ENCODE results near the gene IFITM2. TPM values are rescaled to one million over a fixed set of nuclear protein-coding genes. Genes with fewer than 3 reads are reported as not detected.

Gene IFITM2
- total and polyA plus RNA-seq, 2 donors = 14.8 to 765 TPM

GRCh38 chr11:293852-294661, 13.6 kb upstream of the IFITM2 start:
- no peak overlapping the region for H3K4me3 ChIP-seq (ENCODE audit: low read depth, low read length)
- no peaks in the 10 kb centered on the region for H3K4me1 ChIP-seq (ENCODE audit: insufficient read depth)
- WGBS = 90% methylated on average over 27 of the region's 27 CpGs
- DNase-seq (ENCODE audit: extremely low spot score) = no peak
- no peaks in the 10 kb centered on the region for H3K36me3 ChIP-seq (ENCODE audit: insufficient read depth)
- H3K27ac ChIP-seq (ENCODE audit: low read depth) = no peak overlapping the region

GRCh38 chr11:294780-295179, 12.8 kb upstream of the IFITM2 start:
- WGBS = 92% methylated on average over 16 of the region's 16 CpGs
- Histone ChIP-seq H3K27ac (ENCODE audit: low read depth) (no peak overlapping the region), H3K4me1 (ENCODE audit: insufficient read depth) (no peaks in the 10 kb centered on the region), H3K36me3 (ENCODE audit: insufficient read depth) (no peaks in the 10 kb centered on the region), H3K4me3 (ENCODE audit: low read depth, low read length) (no peak overlapping the region)
- DNase-seq (ENCODE audit: extremely low spot score) = no peak

GRCh38 chr11:295351-296170, 12.1 kb upstream of the IFITM2 start:
- DNase-seq (ENCODE audit: extremely low spot score) = no peak
- H3K27ac ChIP-seq (ENCODE audit: low read depth) = no peak overlapping the region
- H3K36me3 ChIP-seq (ENCODE audit: insufficient read depth) = no peaks in the 10 kb centered on the region
- H3K4me3 ChIP-seq (ENCODE audit: low read depth, low read length) = no peak overlapping the region
- 77% methylated on average over 26 of the region's 26 CpGs for WGBS
- H3K4me1 ChIP-seq (ENCODE audit: insufficient read depth) = no peaks in the 10 kb centered on the region

- no peaks in the 10 kb centered on the region for H3K4me1 ChIP-seq (ENCODE audit: insufficient read depth)
- WGBS = 78% methylated on average over 35 of the region's 35 CpGs
- no peaks in the 10 kb centered on the region for H3K36me3 ChIP-seq (ENCODE audit: insufficient read depth)
- no peak for DNase-seq (ENCODE audit: extremely low spot score)
- H3K4me3 ChIP-seq (ENCODE audit: low read depth, low read length) = no peak overlapping the region
- no peak overlapping the region for H3K27ac ChIP-seq (ENCODE audit: low read depth)
Measured at GRCh38 chr11:296171-297050, 11.2 kb upstream of the IFITM2 start.

- DNase-seq (ENCODE audit: extremely low spot score) = no peak
- no peaks in the 10 kb centered on the region for H3K36me3 ChIP-seq (ENCODE audit: insufficient read depth)
- H3K27ac ChIP-seq (ENCODE audit: low read depth) = no peak overlapping the region
- WGBS = 68% methylated on average over 13 of the region's 13 CpGs
- H3K4me3 ChIP-seq (ENCODE audit: low read depth, low read length) = no peak overlapping the region
- H3K4me1 ChIP-seq (ENCODE audit: insufficient read depth) = no peaks in the 10 kb centered on the region
Measured at GRCh38 chr11:297051-297585, 10.5 kb upstream of the IFITM2 start.

GRCh38 chr11:297586-298405, 9.8 kb upstream of the IFITM2 start:
- WGBS = 48% methylated on average over 26 of the region's 26 CpGs
- no peak overlapping the region for H3K27ac ChIP-seq (ENCODE audit: low read depth)

GRCh38 chr11:298406-299065, 9.1 kb upstream of the IFITM2 start:
- no peaks in the 10 kb centered on the region for H3K36me3 ChIP-seq (ENCODE audit: insufficient read depth)
- WGBS = 79% methylated on average over 15 of the region's 15 CpGs
- H3K4me3 ChIP-seq (ENCODE audit: low read depth, low read length) = no peak overlapping the region
- no peak for DNase-seq (ENCODE audit: extremely low spot score)
- no peaks in the 10 kb centered on the region for H3K4me1 ChIP-seq (ENCODE audit: insufficient read depth)
- no peak overlapping the region for H3K27ac ChIP-seq (ENCODE audit: low read depth)

More at GRCh38 chr11:297586-298405, 9.8 kb upstream of the IFITM2 start:
- Histone ChIP-seq H3K36me3 (ENCODE audit: insufficient read depth) (no peaks in the 10 kb centered on the region), H3K4me1 (ENCODE audit: insufficient read depth) (no peaks in the 10 kb centered on the region), H3K4me3 (ENCODE audit: low read depth, low read length) (no peak overlapping the region)
- DNase-seq (ENCODE audit: extremely low spot score) = no peak

GRCh38 chr11:299081-299891, 8.3 kb upstream of the IFITM2 start, which contains the start of gene IFITM5:
Gene IFITM5, minus strand, starts transcription at chr11:299526. Its CDS starts 36 bp downstream, at chr11:299490.
- Histone ChIP-seq H3K27ac (ENCODE audit: low read depth) (no peak within 1 kb of the TSS), H3K36me3 (ENCODE audit: insufficient read depth) (no peaks in the 10 kb centered on the region), H3K4me3 (ENCODE audit: low read depth, low read length) (no peak within 1 kb of the TSS), H3K4me1 (ENCODE audit: insufficient read depth) (no peaks in the 10 kb centered on the region)
- WGBS = 64% methylated on average over 40 of the region's 40 CpGs
- DNase-seq (ENCODE audit: extremely low spot score) = no peak

- no peaks in the 10 kb centered on the region for H3K36me3 ChIP-seq (ENCODE audit: insufficient read depth)
- H3K4me3 ChIP-seq (ENCODE audit: low read depth, low read length) = no peak overlapping the region
- WGBS = 22% methylated on average over 20 of the region's 20 CpGs
- no peak for DNase-seq (ENCODE audit: extremely low spot score)
- no peak overlapping the region for H3K27ac ChIP-seq (ENCODE audit: low read depth)
- H3K4me1 ChIP-seq (ENCODE audit: insufficient read depth) = no peaks in the 10 kb centered on the region
Measured at GRCh38 chr11:299951-300735, 7.5 kb upstream of the IFITM2 start.

GRCh38 chr11:303363-303762, 4.3 kb upstream of the IFITM2 start:
- no peaks in the 10 kb centered on the region for H3K36me3 ChIP-seq (ENCODE audit: insufficient read depth)
- no peaks in the 10 kb centered on the region for H3K4me1 ChIP-seq (ENCODE audit: insufficient read depth)
- H3K4me3 ChIP-seq (ENCODE audit: low read depth, low read length) = no peak overlapping the region
- no peak for DNase-seq (ENCODE audit: extremely low spot score)
- no peak overlapping the region for H3K27ac ChIP-seq (ENCODE audit: low read depth)
- WGBS = 93% methylated on average over 12 of the region's 12 CpGs

- H3K4me3 ChIP-seq (ENCODE audit: low read depth, low read length) = no peak overlapping the region
- no peaks in the 10 kb centered on the region for H3K4me1 ChIP-seq (ENCODE audit: insufficient read depth)
- H3K27ac ChIP-seq (ENCODE audit: low read depth) = no peak overlapping the region
- 86% methylated on average over 52 of the region's 52 CpGs for WGBS
- H3K36me3 ChIP-seq (ENCODE audit: insufficient read depth) = no peaks in the 10 kb centered on the region
- DNase-seq (ENCODE audit: extremely low spot score) = no peak
Measured at GRCh38 chr11:304061-304506, 3.5 kb upstream of the IFITM2 start.

All from urinary bladder (tissue), 4 donors.